AG04450 (cell line): ENCODE results near the gene GSG1. TPM values are rescaled to one million over a fixed set of nuclear protein-coding genes. Genes with fewer than 3 reads are reported as not detected.

Source experiments
- CTCF ChIA-PET: fragments of 300-600, 350-600 bp; formaldehyde crosslinking; extraction: SDS; loops from one replicate; lab custom pipeline; 2022; ENCODE audit warnings: antibody characterized with exemption, inconsistent platforms; lab: Charles Lee
- POLR2A ChIA-PET: fragments of 350-600 bp; formaldehyde crosslinking; extraction: SDS; loops from one replicate; lab custom pipeline; 2021; ENCODE audit warnings: antibody characterized with exemption, inconsistent platforms; lab: Yijun Ruan, JAX
- DNase-seq: peaks from one replicate; pipeline ENCODE4 v3.0.0-alpha.2; 2011; ENCODE audit warnings: low read depth, low spot score
- H3K27ac ChIP-seq: one replicate; pipeline ENCODE4 v1.5.1; 2012; ENCODE audit warnings: low read depth, low read length, control low read depth
- H3K27me3 ChIP-seq: one replicate; pipeline ENCODE4 v1.6.0; 2012; ENCODE audit warnings: low read length; ENCODE audit not compliant: control insufficient read depth, insufficient read depth
- H3K4me3 ChIP-seq: 2 replicates; pipeline ENCODE4 v1.5.1; 2011; ENCODE audit warnings: mild to moderate bottlenecking, low read depth, low read length, control low read depth
- H3K9me3 ChIP-seq: 2 replicates; pipeline ENCODE4 v1.5.1; 2012; ENCODE audit warnings: low read length; ENCODE audit not compliant: control insufficient read depth, insufficient read depth
- polyA plus RNA-seq: library from polyadenylated mRNA; depleted of rRNA; stranded (reverse); fragments of >200 nt; gene quantifications from 2 replicates; pipeline ENCODE4 v1.2.3, GENCODE V29; 2011
- TF ChIP-seq, protein P1 (sequence below): IDR thresholded peaks from 2 replicates; pipeline ENCODE4 v1.5.1; 2011; ENCODE audit warnings: low read depth, low read length, control low read depth, inconsistent platforms

The GSG1 gene
- polyA plus RNA-seq, 1 experiment, result 1.6 TPM

- TF ChIP-seq, protein P1, sequence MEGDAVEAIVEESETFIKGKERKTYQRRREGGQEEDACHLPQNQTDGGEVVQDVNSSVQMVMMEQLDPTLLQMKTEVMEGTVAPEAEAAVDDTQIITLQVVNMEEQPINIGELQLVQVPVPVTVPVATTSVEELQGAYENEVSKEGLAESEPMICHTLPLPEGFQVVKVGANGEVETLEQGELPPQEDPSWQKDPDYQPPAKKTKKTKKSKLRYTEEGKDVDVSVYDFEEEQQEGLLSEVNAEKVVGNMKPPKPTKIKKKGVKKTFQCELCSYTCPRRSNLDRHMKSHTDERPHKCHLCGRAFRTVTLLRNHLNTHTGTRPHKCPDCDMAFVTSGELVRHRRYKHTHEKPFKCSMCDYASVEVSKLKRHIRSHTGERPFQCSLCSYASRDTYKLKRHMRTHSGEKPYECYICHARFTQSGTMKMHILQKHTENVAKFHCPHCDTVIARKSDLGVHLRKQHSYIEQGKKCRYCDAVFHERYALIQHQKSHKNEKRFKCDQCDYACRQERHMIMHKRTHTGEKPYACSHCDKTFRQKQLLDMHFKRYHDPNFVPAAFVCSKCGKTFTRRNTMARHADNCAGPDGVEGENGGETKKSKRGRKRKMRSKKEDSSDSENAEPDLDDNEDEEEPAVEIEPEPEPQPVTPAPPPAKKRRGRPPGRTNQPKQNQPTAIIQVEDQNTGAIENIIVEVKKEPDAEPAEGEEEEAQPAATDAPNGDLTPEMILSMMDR, result no peak
- DNase-seq, result no peak
- Histone ChIP-seq H3K27ac (no peak overlapping the region), H3K27me3 (no peaks in the 10 kb centered on the region), H3K9me3 (no peaks in the 10 kb centered on the region), H3K4me3 (no peak overlapping the region)
- POLR2A ChIA-PET, result no interaction called here
- CTCF ChIA-PET, result interaction anchor here (0.8 to 1.0 kb wide), 2 partner anchors 84 to 212 kb away, joined by 3 read pairs; no protein-coding TSS in a partner anchor
These were observed 25.0 kb upstream of the GSG1 start for GRCh38 chr12:13128291-13128965.

GRCh38 chr12:13127444-13127843, 24.0 kb upstream of the GSG1 start:
- H3K4me3 ChIP-seq, result no peak overlapping the region
- no peak overlapping the region for H3K27ac ChIP-seq
- TF ChIP-seq, protein P1, result no peak
- CTCF ChIA-PET, result interaction anchor here (1.2 kb wide), 2 partner anchors 84 to 408 kb away, joined by 3 read pairs; no protein-coding TSS in a partner anchor
- POLR2A ChIA-PET, result interaction anchor here (0.6 kb wide), 1 partner anchor 1408 kb away, joined by 3 read pairs; no protein-coding TSS in a partner anchor
- H3K9me3 ChIP-seq, result no peaks in the 10 kb centered on the region
- DNase-seq, result no peak
- no peaks in the 10 kb centered on the region for H3K27me3 ChIP-seq

GRCh38 chr12:13126494-13126893, 23.0 kb upstream of the GSG1 start:
- DNase-seq, result no peak
- POLR2A ChIA-PET, result no interaction called here
- H3K4me3 ChIP-seq, result no peak overlapping the region
- no peak overlapping the region for H3K27ac ChIP-seq
- TF ChIP-seq, protein P1, result no peak
- CTCF ChIA-PET, result interaction anchor here (1.2 kb wide), 2 partner anchors 85 to 409 kb away, joined by 3 read pairs; no protein-coding TSS in a partner anchor
- no peaks in the 10 kb centered on the region for H3K9me3 ChIP-seq
- H3K27me3 ChIP-seq, result no peaks in the 10 kb centered on the region

- CTCF ChIA-PET, result no interaction called here
- no peak overlapping the region for H3K27ac ChIP-seq
- POLR2A ChIA-PET, result no interaction called here
- TF ChIP-seq, protein P1, result no peak
- H3K4me3 ChIP-seq, result no peak overlapping the region
- no peaks in the 10 kb centered on the region for H3K27me3 ChIP-seq
- no peak for DNase-seq
- no peaks in the 10 kb centered on the region for H3K9me3 ChIP-seq
These were observed 22.5 kb upstream of the GSG1 start for GRCh38 chr12:13125996-13126395.
